HCT116 (cell line): ENCODE results near the gene SH3D21. TPM values are rescaled to one million over a fixed set of nuclear protein-coding genes. Genes with fewer than 3 reads are reported as not detected.

ENCODE experiments used
- ATAC-seq: fragments of 200-7000 bp; cut with Tn5 transposase; 2 replicates; pipeline ENCODE4 v1.9.1; 2020; ENCODE audit warnings: mild to moderate bottlenecking, moderate library complexity
- BruUV-seq: library from RNA; stranded (reverse); fragments of 400-500 nt; replicated peaks from 2 replicates; lab custom pipeline; 2021; lab: Mats Ljungman, UMichigan
- CTCF ChIA-PET: fragments of 300-600 bp; sonication (Branson Sonifier 250); formaldehyde crosslinking; loops from one replicate; lab custom pipeline; 2021; ENCODE audit warnings: antibody characterized with exemption; lab: Charles Lee
- POLR2A ChIA-PET: fragments of 300-600, 350-600 bp; sonication (Branson Sonifier 250); formaldehyde crosslinking; loops from one replicate; lab custom pipeline; 2021; ENCODE audit warnings: antibody characterized with exemption; lab: Charles Lee
- RAD21 ChIA-PET, 2 experiments: fragments of 300-600 bp; sonication (Branson Sonifier 250); formaldehyde crosslinking; loops; one replicate each; lab custom pipeline; 2023; ENCODE audit warnings: low total read pairs in 2 of 2; ENCODE audit not compliant: uncharacterized antibody in 2 of 2, unreplicated experiment in 2 of 2, low non-redundant PET in 1 of 2; lab: Charles Lee
- DNase-seq: peaks from one replicate; pipeline ENCODE4 v3.0.0-alpha.2; 2010; ENCODE audit warnings: low read depth, low spot score
- H2AFZ ChIP-seq: fragments of 200-600 bp; shearing (Covaris generic), sonication (generic); 2 replicates; pipeline ENCODE4 v1.6.1; 2017; ENCODE audit warnings: low read depth, mixed run types, mixed read lengths, antibody characterized with exemption, low read length; ENCODE audit not compliant: poor library complexity, severe bottlenecking
- H3K27ac ChIP-seq: 2 replicates; pipeline ENCODE4 v1.5.1; 2012; ENCODE audit warnings: low read depth, low read length
- H3K27me3 ChIP-seq: fragments of 200-600 bp; sonication (generic); 2 replicates; pipeline ENCODE4 v1.6.1; 2016; ENCODE audit warnings: mixed run types, low read length, mixed read lengths; ENCODE audit not compliant: insufficient read depth
- H3K36me3 ChIP-seq, 2 experiments: fragments of 200-500 bp in 1 of 2; fragments of 200-600 bp in 1 of 2; sonication (Bioruptor generic) in 1 of 2; sonication (generic) in 1 of 2; 2 replicates each; pipeline versions ENCODE4 v1.5.1 to v1.6.1; 2014 to 2016; ENCODE audit warnings: low read length in 2 of 2, inconsistent platforms in 1 of 2, mixed read lengths in 1 of 2, mixed run types in 1 of 2; ENCODE audit not compliant: insufficient read depth in 2 of 2, control insufficient read depth in 1 of 2
- H3K4me1 ChIP-seq, 2 experiments: fragments of 200-600 bp in 1 of 2; sonication (generic) in 1 of 2; 2 replicates each; pipeline versions ENCODE4 v1.5.1 to v1.6.1; 2012 to 2017; ENCODE audit warnings: low read length in 2 of 2, inconsistent platforms in 1 of 2, mild to moderate bottlenecking in 1 of 2, mixed read lengths in 1 of 2, mixed run types in 1 of 2, moderate library complexity in 1 of 2; ENCODE audit not compliant: insufficient read depth in 2 of 2, control insufficient read depth in 1 of 2
- H3K4me2 ChIP-seq: fragments of 200-600 bp; sonication (generic); 2 replicates; pipeline ENCODE4 v1.6.1; 2017; ENCODE audit warnings: mixed run types, low read length, mixed read lengths
- H3K4me3 ChIP-seq, 2 experiments: fragments of 200-600 bp in 1 of 2; sonication (generic) in 1 of 2; replicated peaks in 1 of 2; 2 replicates each; pipeline ENCODE4 v1.5.1; 2011 to 2016; ENCODE audit warnings: low read length in 2 of 2, control low read depth in 1 of 2, low read depth in 1 of 2, mild to moderate bottlenecking in 1 of 2, mixed read lengths in 1 of 2, mixed run types in 1 of 2
- H3K79me2 ChIP-seq: fragments of 200-600 bp; sonication (generic); 2 replicates; pipeline ENCODE4 v1.6.1; 2017; ENCODE audit warnings: mild to moderate bottlenecking, mixed run types, low read length, moderate library complexity, mixed read lengths; ENCODE audit not compliant: insufficient read depth
- H3K9ac ChIP-seq: fragments of 200-600 bp; sonication (generic); 2 replicates; pipeline ENCODE4 v1.6.1; 2016; ENCODE audit warnings: low read length, mixed read lengths
- H3K9me2 ChIP-seq: fragments of 200-600 bp; sonication (generic), shearing (Covaris generic); 2 replicates; pipeline ENCODE4 v1.6.1; 2017; ENCODE audit warnings: mixed run types, mild to moderate bottlenecking, moderate library complexity; ENCODE audit not compliant: insufficient read depth
- H3K9me3 ChIP-seq, 2 experiments: fragments of 200-500 bp in 1 of 2; fragments of 200-600 bp in 1 of 2; sonication (Bioruptor generic) in 1 of 2; sonication (generic) in 1 of 2; 2 replicates each; pipeline ENCODE4 v1.6.1; 2014 to 2017; ENCODE audit warnings: low read length in 2 of 2, mixed read lengths in 2 of 2, inconsistent platforms in 1 of 2, low read depth in 1 of 2, mild to moderate bottlenecking in 1 of 2, mixed run types in 1 of 2, moderate library complexity in 1 of 2; ENCODE audit not compliant: control insufficient read depth in 1 of 2, insufficient read depth in 1 of 2
- H4K20me1 ChIP-seq: fragments of 200-600 bp; sonication (generic), shearing (Covaris generic); 2 replicates; pipeline ENCODE4 v1.6.1; 2017; ENCODE audit warnings: mixed run types, mild to moderate bottlenecking, moderate library complexity; ENCODE audit not compliant: insufficient read depth
- ATF3 ChIP-seq: IDR thresholded peaks from 2 replicates; pipeline ENCODE4 v1.6.1; 2012
- CBX3 ChIP-seq: IDR thresholded peaks from 2 replicates; pipeline ENCODE4 v1.6.1; 2012; ENCODE audit warnings: low read depth
- CEBPB ChIP-seq: IDR thresholded peaks from 2 replicates; pipeline ENCODE4 v1.6.1; 2012; ENCODE audit warnings: low read depth
- ELF1 ChIP-seq: IDR thresholded peaks from 2 replicates; pipeline ENCODE4 v1.6.1; 2012; ENCODE audit warnings: low read depth, borderline replicate concordance
- EZH2 ChIP-seq: fragments of 200-600 bp; sonication (generic); IDR thresholded peaks from 2 replicates; pipeline ENCODE4 v1.6.1; 2017; ENCODE audit warnings: antibody characterized with exemption, mixed run types
- EZH2phosphoT487 ChIP-seq: fragments of 200-600 bp; IDR thresholded peaks from 2 replicates; pipeline ENCODE4 v1.6.1; 2018; ENCODE audit warnings: antibody characterized with exemption, borderline replicate concordance
- FOSL1 ChIP-seq: IDR thresholded peaks from 2 replicates; pipeline ENCODE4 v1.6.1; 2012; ENCODE audit warnings: low read depth
- MAX ChIP-seq: IDR thresholded peaks from 2 replicates; pipeline ENCODE4 v1.6.1; 2012
- POLR2AphosphoS5 ChIP-seq: IDR thresholded peaks from 2 replicates; pipeline ENCODE4 v1.6.1; 2011; ENCODE audit warnings: mild to moderate bottlenecking, low read depth, low read length, moderate library complexity
- RAD21 ChIP-seq: IDR thresholded peaks from 2 replicates; pipeline ENCODE4 v1.6.1; 2012; ENCODE audit warnings: low read depth, mild to moderate bottlenecking
- REST ChIP-seq: IDR thresholded peaks from 2 replicates; pipeline ENCODE4 v1.6.1; 2012; ENCODE audit warnings: low read depth
- SIN3A ChIP-seq: IDR thresholded peaks from 2 replicates; pipeline ENCODE4 v1.6.1; 2012; ENCODE audit warnings: low read depth
- SRF ChIP-seq: IDR thresholded peaks from 2 replicates; pipeline ENCODE4 v1.6.1; 2012; ENCODE audit warnings: low read depth
- TCF7L2 ChIP-seq: IDR thresholded peaks from 2 replicates; pipeline ENCODE4 v1.7.0; 2011; ENCODE audit warnings: borderline replicate concordance, inconsistent platforms; ENCODE audit not compliant: insufficient read depth, insufficient read length; ENCODE audit errors: extremely low read depth
- YY1 ChIP-seq: IDR thresholded peaks from 2 replicates; pipeline ENCODE4 v1.6.1; 2011; ENCODE audit warnings: low read length, low read depth, moderate library complexity, mild to moderate bottlenecking; ENCODE audit not compliant: insufficient replicate concordance; ENCODE audit errors: extremely low read depth
- ZBTB33 ChIP-seq: IDR thresholded peaks from 2 replicates; pipeline ENCODE4 v1.6.1; 2011; ENCODE audit warnings: mild to moderate bottlenecking, low read length, moderate library complexity; ENCODE audit not compliant: insufficient replicate concordance; ENCODE audit errors: extremely low read depth
- ZFX ChIP-seq: fragments of 450-650 bp; IDR thresholded peaks from 2 replicates; pipeline ENCODE4 v1.6.1; 2017
- intact Hi-C: fragments of 100-400 bp; cut with micrococcal nuclease; formaldehyde crosslinking; loops from 2 replicates; pipeline ENCODE4 v1.10.0; 2022
- total RNA-seq: library from RNA; stranded (reverse); gene quantifications from one replicate; pipeline ENCODE4 v1.2.1, GENCODE V29; 2021; ENCODE audit not compliant: unreplicated experiment

The SH3D21 gene
- total RNA-seq, 1 experiment from 2014 or later = 9.3 TPM

GRCh38 chr1:36307601-36308330, 1.6 kb downstream of the SH3D21 start:
- H3K9me2 ChIP-seq = no peaks in the 10 kb centered on the region
- H3K4me1 ChIP-seq = peaks cover 4 to 23% of the 10 kb centered on the region in 2 experiments; a peak in 1 of 4 replicates
- H3K27ac ChIP-seq = peak overlapping the region; percentile 31; the same call in 1 of the 2 replicates
- no peaks in the 10 kb centered on the region for H4K20me1 ChIP-seq
- H3K27me3 ChIP-seq = no peaks in the 10 kb centered on the region
- RAD21 ChIA-PET = interaction anchor here in 1 of 2 experiments (1.5 kb wide), 1 partner anchor 158 kb away, joined by 3 read pairs; no protein-coding TSS in a partner anchor
- H3K9ac ChIP-seq = peak overlapping the region; percentile 55
- ATAC-seq = no peak
- no peak for TF ChIP-seq ZFX
- no peak for TF ChIP-seq SRF
- no peak for TF ChIP-seq CBX3
- no peak for TF ChIP-seq FOSL1
- no peak for TF ChIP-seq RAD21
- TF ChIP-seq CEBPB = no peak
- TF ChIP-seq ATF3 = no peak
- no peak for TF ChIP-seq POLR2AphosphoS5
- no peak for TF ChIP-seq ELF1
- no peak for TF ChIP-seq MAX
- TF ChIP-seq EZH2phosphoT487 = no peak
- no peak for TF ChIP-seq YY1
- TF ChIP-seq ZBTB33 = no peak
- TF ChIP-seq REST = no peak
- no peak for TF ChIP-seq TCF7L2
- TF ChIP-seq SIN3A = no peak
- TF ChIP-seq EZH2 = no peak
- no peaks in the 10 kb centered on the region for H3K79me2 ChIP-seq
- intact Hi-C loops = no loop called here
- DNase-seq = no peak
- H2AFZ ChIP-seq = no peak overlapping the region
- H3K4me2 ChIP-seq = peak overlapping the region; percentile 82
- CTCF ChIA-PET = no interaction called here
- POLR2A ChIA-PET = interaction anchor here (2.0 kb wide), 1 partner anchor 79 kb away, joined by 12 read pairs; no protein-coding TSS in a partner anchor
- no TSS peak for BruUV-seq
- H3K4me3 ChIP-seq = peak overlapping the region; percentile 60 to 67
- H3K36me3 ChIP-seq = peaks cover 16 to 17% of the 10 kb centered on the region in 2 experiments; a peak in 3 of 4 replicates
- no peaks in the 10 kb centered on the region for H3K9me3 ChIP-seq
